ENCODE data around the gene IL11RA.

Gene IL11RA

GRCh38 chr9:34655394-34655793, 3.4 kb downstream of the IL11RA start:
- no peak for DNase-seq

GRCh38 chr9:34656992-34657391, 5.0 kb downstream of the IL11RA start:
- DNase-seq: no peak

GRCh38 chr9:34658461-34658860, 6.5 kb downstream of the IL11RA start:
- DNase-seq: no peak

GRCh38 chr9:34659592-34660253, 7.7 kb downstream of the IL11RA start:
- DNase-seq: no peak

GRCh38 chr9:34662526-34663302, 10.7 kb downstream of the IL11RA start, which contains the start of gene CCL27:
Gene CCL27 (minus strand): TSS chr9:34662657. CDS start chr9:34662633, 24 bp downstream.
- no peak for DNase-seq

GRCh38 chr9:34663303-34663605, 11.3 kb downstream of the IL11RA start:
- peak; percentile 64 for DNase-seq

- DNase-seq: peak; percentile 73
These were observed 12.5 kb downstream of the IL11RA start for GRCh38 chr9:34664281-34665066.

- DNase-seq: no peak
These were observed 13.0 kb downstream of the IL11RA start for GRCh38 chr9:34665067-34665380.

GRCh38 chr9:34665381-34666250, 13.6 kb downstream of the IL11RA start:
- DNase-seq: peak; percentile 94

- DNase-seq: no peak
These were observed 18.0 kb downstream of the IL11RA start for GRCh38 chr9:34669809-34670562.

- DNase-seq: no peak
These were observed 19.3 kb downstream of the IL11RA start for GRCh38 chr9:34671307-34671706.

GRCh38 chr9:34674440-34674839, 22.5 kb downstream of the IL11RA start:
- no peak for DNase-seq

GRCh38 chr9:34675048-34675714, 23.2 kb downstream of the IL11RA start:
- DNase-seq: peak; percentile 49

- DNase-seq: no peak
These were observed 23.9 kb downstream of the IL11RA start for GRCh38 chr9:34675869-34676268.

GRCh38 chr9:34684145-34684544, 32.2 kb downstream of the IL11RA start:
- DNase-seq: no peak

- DNase-seq: no peak
These were observed 32.8 kb downstream of the IL11RA start for GRCh38 chr9:34684816-34685215.

GRCh38 chr9:34685591-34685990, 33.6 kb downstream of the IL11RA start:
- DNase-seq: no peak

- no peak for DNase-seq
These were observed 34.2 kb downstream of the IL11RA start for GRCh38 chr9:34686231-34686630.

GRCh38 chr9:34686732-34687131, 34.7 kb downstream of the IL11RA start:
- no peak for DNase-seq

GRCh38 chr9:34687276-34688030, 35.5 kb downstream of the IL11RA start:
- DNase-seq: no peak
